Central memory CD8-positive, alpha-beta T cell (primary cell): ENCODE data around the gene TSSK2.

ENCODE experiments used
- ATAC-seq: fragments of 150-1000 bp; cut with Tn5 transposase; replicated peaks from 2 replicates; pipeline ENCODE4 v1.10.0; 2022; ENCODE audit warnings: mild to moderate bottlenecking, moderate FRiP score, moderate number of reproducible peaks; ENCODE audit not compliant: poor library complexity, severe bottlenecking; ENCODE audit errors: extremely low read depth
- DNase-seq, 2 donors: peaks; one replicate each; pipeline ENCODE4 v3.0.0; 2021; ENCODE audit warnings: low spot score in 2 of 2
- H3K27ac Mint-ChIP-seq: one replicate; pipeline ENCODE4 v1.8.0; 2022; ENCODE audit warnings: low read depth, mild to moderate bottlenecking, moderate library complexity, mixed read lengths
- H3K27me3 Mint-ChIP-seq: one replicate; pipeline ENCODE4 v1.8.0; 2022; ENCODE audit warnings: mixed read lengths
- H3K36me3 Mint-ChIP-seq: one replicate; pipeline ENCODE4 v1.8.0; 2022; ENCODE audit warnings: mild to moderate bottlenecking, moderate library complexity, mixed read lengths; ENCODE audit not compliant: insufficient read depth
- H3K4me1 Mint-ChIP-seq: one replicate; pipeline ENCODE4 v1.8.0; 2022; ENCODE audit warnings: mixed read lengths
- H3K4me3 Mint-ChIP-seq: one replicate; pipeline ENCODE4 v1.8.0; 2022; ENCODE audit warnings: mild to moderate bottlenecking, moderate library complexity, mixed read lengths
- H3K9me3 Mint-ChIP-seq: one replicate; pipeline ENCODE4 v1.8.0; 2022; ENCODE audit warnings: mixed read lengths

The TSSK2 gene

GRCh38 chr22:19143212-19143611 is 12.1 kb downstream of the TSSK2 start:
- Mint-ChIP-seq H3K27ac (no peak overlapping the region), H3K36me3 (peaks cover 28% of the 10 kb centered on the region), H3K4me3 (peak overlapping the region; percentile 99), H3K4me1 (peaks cover 18% of the 10 kb centered on the region), H3K27me3 (no peaks in the 10 kb centered on the region), H3K9me3 (no peaks in the 10 kb centered on the region)
- DNase-seq, result no peak
- no peak for ATAC-seq

GRCh38 chr22:19143967-19144400 is 12.9 kb downstream of the TSSK2 start:
- Mint-ChIP-seq H3K4me3 (peak overlapping the region; percentile 99), H3K27me3 (no peaks in the 10 kb centered on the region), H3K36me3 (peaks cover 28% of the 10 kb centered on the region), H3K9me3 (no peaks in the 10 kb centered on the region), H3K27ac (peak overlapping the region; percentile 98), H3K4me1 (peaks cover 18% of the 10 kb centered on the region)
- DNase-seq (no peak), ATAC-seq (peak; percentile 57)

- no peak overlapping the region for H3K27ac Mint-ChIP-seq
- ATAC-seq (no peak), DNase-seq (no peak)
- H3K9me3 Mint-ChIP-seq, result no peaks in the 10 kb centered on the region
- peaks cover 12% of the 10 kb centered on the region for H3K36me3 Mint-ChIP-seq
- H3K4me1 Mint-ChIP-seq, result peaks cover 24% of the 10 kb centered on the region
- no peak overlapping the region for H3K4me3 Mint-ChIP-seq
- peaks cover 9% of the 10 kb centered on the region for H3K27me3 Mint-ChIP-seq
Measured at GRCh38 chr22:19146215-19146968, 15.3 kb downstream of the TSSK2 start.

- peaks cover 24% of the 10 kb centered on the region for H3K4me1 Mint-ChIP-seq
- ATAC-seq (no peak), DNase-seq (no peak)
- no peak overlapping the region for H3K27ac Mint-ChIP-seq
- no peak overlapping the region for H3K4me3 Mint-ChIP-seq
- peaks cover 18% of the 10 kb centered on the region for H3K27me3 Mint-ChIP-seq
- H3K36me3 Mint-ChIP-seq, result peaks cover 9% of the 10 kb centered on the region
- H3K9me3 Mint-ChIP-seq, result no peaks in the 10 kb centered on the region
Measured at GRCh38 chr22:19147195-19147780, 16.2 kb downstream of the TSSK2 start.

GRCh38 chr22:19148417-19149046 is 17.4 kb downstream of the TSSK2 start:
- ATAC-seq, result no peak
- peaks cover 20% of the 10 kb centered on the region for H3K4me1 Mint-ChIP-seq
- DNase-seq, result no peak
- no peak overlapping the region for H3K4me3 Mint-ChIP-seq
- H3K36me3 Mint-ChIP-seq, result peaks cover 9% of the 10 kb centered on the region
- no peaks in the 10 kb centered on the region for H3K9me3 Mint-ChIP-seq
- no peak overlapping the region for H3K27ac Mint-ChIP-seq
- H3K27me3 Mint-ChIP-seq, result peaks cover 30% of the 10 kb centered on the region

- no peaks in the 10 kb centered on the region for H3K9me3 Mint-ChIP-seq
- peak; percentile 13 for ATAC-seq
- no peak for DNase-seq
- peaks cover 37% of the 10 kb centered on the region for H3K27me3 Mint-ChIP-seq
- H3K27ac Mint-ChIP-seq, result no peak overlapping the region
- H3K4me1 Mint-ChIP-seq, result peaks cover 12% of the 10 kb centered on the region
- peak overlapping the region; percentile 28 for H3K4me3 Mint-ChIP-seq
- H3K36me3 Mint-ChIP-seq, result peaks cover 5% of the 10 kb centered on the region
Measured at GRCh38 chr22:19149047-19149883, 18.2 kb downstream of the TSSK2 start.

GRCh38 chr22:19149991-19150390 is 18.9 kb downstream of the TSSK2 start, which contains the start of gene GSC2:
GSC2 (minus strand) TSS chr22:19150292; CDS start chr22:19150283, 9 bp downstream.
- Mint-ChIP-seq H3K4me1 (peaks cover 6% of the 10 kb centered on the region), H3K4me3 (peak within 1 kb of the TSS; percentile 68), H3K9me3 (no peaks in the 10 kb centered on the region), H3K36me3 (no peaks in the 10 kb centered on the region), H3K27me3 (peaks cover 43% of the 10 kb centered on the region), H3K27ac (no peak within 1 kb of the TSS)
- ATAC-seq (peak; percentile 13), DNase-seq (no peak)

GRCh38 chr22:19150482-19151328 is 19.6 kb downstream of the TSSK2 start:
- Mint-ChIP-seq H3K9me3 (no peaks in the 10 kb centered on the region), H3K27me3 (peaks cover 46% of the 10 kb centered on the region), H3K27ac (no peak overlapping the region), H3K4me3 (peak overlapping the region; percentile 68), H3K36me3 (no peaks in the 10 kb centered on the region), H3K4me1 (peaks cover 6% of the 10 kb centered on the region)
- DNase-seq (no peak), ATAC-seq (no peak)

- H3K4me1 Mint-ChIP-seq, result peaks cover 6% of the 10 kb centered on the region
- H3K27ac Mint-ChIP-seq, result no peak overlapping the region
- no peaks in the 10 kb centered on the region for H3K9me3 Mint-ChIP-seq
- no peaks in the 10 kb centered on the region for H3K36me3 Mint-ChIP-seq
- peak overlapping the region; percentile 68 for H3K4me3 Mint-ChIP-seq
- H3K27me3 Mint-ChIP-seq, result peaks cover 52% of the 10 kb centered on the region
- no peak for ATAC-seq
- DNase-seq, result no peak
Measured at GRCh38 chr22:19151329-19152191, 20.5 kb downstream of the TSSK2 start.

GRCh38 chr22:19152942-19153883 is 22.1 kb downstream of the TSSK2 start:
- H3K27me3 Mint-ChIP-seq, result peaks cover 56% of the 10 kb centered on the region

More at GRCh38 chr22:19152942-19153883, 22.1 kb downstream of the TSSK2 start:
- peaks cover 6% of the 10 kb centered on the region for H3K4me1 Mint-ChIP-seq
- H3K4me3 Mint-ChIP-seq, result no peak overlapping the region
- ATAC-seq, result no peak
- no peaks in the 10 kb centered on the region for H3K36me3 Mint-ChIP-seq
- H3K9me3 Mint-ChIP-seq, result no peaks in the 10 kb centered on the region
- no peak overlapping the region for H3K27ac Mint-ChIP-seq
- DNase-seq, result no peak
